HG03159 (cell line): ENCODE measurements around the gene SCUBE1.

ENCODE experiments used
- ATAC-seq: cut with Tn5 transposase; IDR thresholded peaks from one replicate; pipeline ENCODE4 v1.9.1; 2021; ENCODE audit warnings: mild to moderate bottlenecking, moderate library complexity; ENCODE audit not compliant: unreplicated experiment

The SCUBE1 gene

DNA sequence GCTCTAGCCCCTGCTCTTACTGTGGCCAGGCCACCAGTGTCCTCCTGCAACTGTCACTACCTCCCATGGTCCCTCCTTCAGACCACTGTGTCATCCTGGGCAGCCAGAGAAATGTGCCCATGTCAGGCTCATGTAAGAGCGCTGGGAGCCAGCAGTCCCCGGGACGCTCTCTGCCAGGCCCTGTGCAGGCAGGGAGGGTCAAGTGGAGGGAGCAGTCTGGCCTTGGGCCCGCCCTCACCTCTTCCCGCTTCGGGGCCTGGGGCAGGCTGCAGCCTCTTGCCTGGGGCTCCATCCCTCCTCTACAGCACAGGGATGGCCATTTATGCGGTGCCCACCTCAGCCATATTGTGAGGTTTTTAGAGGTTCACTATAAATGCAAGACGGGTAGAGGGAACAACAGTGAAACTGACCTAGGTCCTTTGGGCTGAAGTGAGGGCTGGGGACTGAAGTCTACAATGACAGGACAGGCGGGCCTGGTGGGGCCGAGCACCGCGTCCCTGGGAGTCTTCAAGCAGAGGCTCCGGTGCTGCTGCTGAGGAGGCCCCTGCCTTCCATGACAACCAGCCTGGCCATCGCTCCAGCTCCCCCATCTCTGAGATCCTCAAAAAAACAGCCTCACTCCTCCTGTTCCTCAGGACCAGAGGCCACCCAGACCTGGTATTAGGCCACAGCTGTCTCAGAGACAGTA is 101.3 kb downstream of the SCUBE1 start:
- no peak for ATAC-seq

DNA sequence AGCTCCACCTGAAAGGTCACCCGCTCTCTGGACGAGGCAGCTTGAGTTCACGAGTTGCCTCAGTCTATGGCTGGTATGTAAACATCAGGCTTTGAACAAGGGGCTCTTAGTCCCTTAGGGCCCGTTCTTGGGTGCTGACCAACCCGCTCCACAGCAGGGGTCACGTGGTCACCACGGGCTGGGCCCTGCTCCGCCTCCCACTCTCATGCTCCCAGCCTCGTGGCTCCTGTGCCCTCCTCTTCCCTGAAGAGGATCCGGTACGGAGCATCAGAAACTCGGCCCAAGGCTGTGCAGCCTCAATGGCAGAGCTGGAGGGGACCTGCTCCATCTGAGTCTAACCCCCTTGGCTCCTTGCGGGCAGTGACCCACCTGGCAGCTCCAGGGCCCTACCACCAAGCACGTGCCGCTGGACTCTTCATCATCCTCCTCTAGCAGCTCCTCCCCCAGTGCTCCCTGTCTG is 102.0 kb downstream of the SCUBE1 start:
- ATAC-seq = no peak

DNA sequence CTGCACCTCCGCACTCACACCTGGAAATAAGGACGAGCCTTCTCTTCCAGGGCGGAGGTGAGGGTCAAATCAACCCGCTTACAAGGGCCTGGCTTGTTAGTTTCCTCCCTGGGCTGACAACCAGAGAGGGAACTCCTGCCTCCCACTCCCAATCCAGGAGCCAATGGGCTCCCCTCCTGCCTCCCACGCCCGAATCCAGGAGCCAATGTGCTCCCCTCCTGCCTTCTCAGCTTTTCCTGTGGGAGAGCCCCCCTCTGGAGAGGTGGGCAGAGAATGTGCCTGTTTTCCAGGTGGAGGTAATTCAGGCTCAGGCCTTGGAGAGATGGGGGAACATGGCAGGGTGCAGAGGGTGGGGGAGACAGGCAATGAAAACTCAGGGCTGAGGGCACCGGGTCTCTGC is 102.6 kb downstream of the SCUBE1 start:
- no peak for ATAC-seq

DNA sequence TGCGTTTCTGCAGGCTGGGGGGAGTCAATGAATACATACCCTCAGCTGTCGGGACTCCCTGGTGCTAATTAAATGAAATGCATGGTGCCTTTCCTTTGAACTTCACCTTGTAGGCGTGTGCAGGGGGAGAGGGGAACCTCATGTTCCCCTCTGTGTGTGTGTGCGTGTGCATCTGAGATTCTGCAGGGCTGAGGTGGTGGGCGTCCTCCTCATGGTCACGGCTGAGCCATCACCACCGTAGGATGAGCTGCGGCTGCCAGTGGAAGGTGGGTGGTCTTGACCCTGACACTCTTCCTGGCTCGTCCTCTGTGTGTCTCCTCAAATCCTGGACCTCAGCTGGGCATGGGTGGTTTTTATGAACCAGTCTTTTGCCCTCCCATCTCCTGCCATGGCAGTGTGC is 103.2 kb downstream of the SCUBE1 start:
- no peak for ATAC-seq

DNA sequence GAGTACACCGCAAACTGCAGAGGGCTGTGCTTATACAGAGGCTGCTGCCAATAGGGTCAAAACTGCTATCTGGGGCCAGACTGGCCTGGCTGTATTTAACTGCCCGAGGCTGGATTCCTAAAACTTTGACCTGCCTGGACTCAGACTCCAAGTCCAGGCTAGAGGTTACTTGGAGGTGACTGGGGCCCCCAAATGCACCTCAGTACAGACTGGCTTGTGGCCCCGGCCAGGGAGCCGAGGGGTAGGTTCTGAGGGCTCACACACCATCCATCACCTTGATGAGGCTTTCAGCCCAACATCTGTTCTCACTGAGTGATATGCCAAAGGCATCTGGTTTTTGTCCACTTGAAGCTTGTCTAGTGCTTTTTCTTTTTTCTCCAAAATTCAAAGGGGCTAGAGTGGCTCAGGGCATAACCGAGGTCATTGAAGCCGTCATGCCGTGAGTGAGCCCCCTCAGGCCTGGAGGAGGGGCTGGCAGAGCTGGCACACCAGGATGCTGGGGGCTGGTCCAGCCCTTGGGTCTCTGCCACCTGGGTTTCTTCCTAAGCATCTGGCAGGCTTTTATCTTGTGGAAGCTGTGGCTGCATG is 103.9 kb downstream of the SCUBE1 start:
- ATAC-seq = no peak

DNA sequence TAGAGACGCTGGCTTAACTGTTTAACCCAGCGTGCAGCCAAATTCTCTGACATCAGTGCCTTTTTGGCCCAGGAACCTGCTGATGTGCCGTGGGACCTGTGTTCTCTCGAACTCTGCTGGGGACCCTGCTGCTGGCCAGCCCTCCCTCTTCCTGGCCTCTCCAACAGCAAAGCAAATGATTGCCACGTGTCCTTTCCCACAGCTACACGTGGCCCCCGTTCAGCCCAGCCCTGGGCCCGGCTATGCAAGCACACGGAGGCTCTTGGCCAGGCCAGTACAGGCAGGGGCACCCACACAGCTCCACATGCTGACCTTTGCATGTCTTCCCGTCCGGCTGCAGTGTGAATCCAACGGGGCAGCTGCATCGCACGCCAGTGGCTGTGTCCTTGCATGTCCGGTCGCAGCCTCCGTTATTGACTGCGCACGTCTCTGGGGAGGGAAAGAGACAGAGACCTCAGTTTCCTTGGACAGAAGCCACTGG is 104.6 kb downstream of the SCUBE1 start:
- ATAC-seq = no peak

DNA sequence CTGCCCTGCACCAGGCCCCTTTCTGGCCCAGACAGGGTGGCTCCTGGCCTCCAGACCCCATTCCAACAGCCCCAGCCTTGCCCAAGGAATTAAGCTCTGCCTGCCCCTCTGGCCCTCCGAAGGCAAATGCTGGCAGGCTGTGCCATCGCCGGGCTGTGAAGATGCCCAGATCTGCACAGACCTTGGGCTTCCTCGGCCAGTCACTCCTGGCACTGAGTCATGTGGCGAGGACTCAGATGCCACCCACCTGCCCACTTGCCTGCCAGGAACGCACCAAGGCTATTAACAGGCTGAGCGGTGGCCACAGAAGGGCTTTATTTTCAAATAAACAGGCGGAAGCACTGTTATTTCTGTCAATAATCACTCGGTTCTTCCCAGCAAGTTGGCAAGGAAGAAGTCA is 105.9 kb downstream of the SCUBE1 start:
- no peak for ATAC-seq

DNA sequence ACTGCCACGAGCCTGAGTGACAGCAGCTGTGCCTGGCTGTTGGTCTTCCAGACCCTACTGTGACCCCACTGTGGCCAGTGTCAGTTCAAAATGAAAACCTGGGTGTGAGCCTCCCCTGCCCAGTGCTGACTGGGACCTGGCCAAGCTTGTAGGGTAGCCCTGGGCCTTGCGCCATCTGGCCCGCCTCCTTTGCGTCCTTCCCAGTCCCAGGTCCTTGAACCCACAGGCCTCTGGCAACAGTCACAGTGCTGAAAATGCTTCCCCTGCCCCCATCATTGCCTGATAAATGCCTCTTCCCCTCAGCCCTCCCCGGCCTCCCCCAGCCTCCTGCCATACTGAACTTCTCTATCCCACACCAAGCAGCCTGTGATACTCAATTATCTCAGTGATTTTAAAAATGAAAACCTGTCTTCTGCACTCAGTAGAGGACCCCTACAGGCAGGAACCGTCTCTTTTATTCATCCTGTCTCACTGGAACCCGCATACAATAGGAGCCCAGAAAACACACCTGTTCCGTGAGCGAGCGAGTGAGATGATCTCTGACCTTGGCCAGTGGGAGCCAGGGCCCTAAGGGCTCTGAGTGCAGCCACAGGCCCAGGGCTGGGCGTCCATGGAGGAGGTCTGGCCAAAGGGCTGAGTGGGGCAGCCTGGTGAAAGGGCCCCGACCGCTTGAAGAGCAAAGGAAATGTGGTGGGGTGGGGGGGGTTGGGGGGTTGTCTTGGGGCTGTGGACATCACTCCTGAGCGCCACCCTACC is 106.6 kb downstream of the SCUBE1 start:
- no peak for ATAC-seq

DNA sequence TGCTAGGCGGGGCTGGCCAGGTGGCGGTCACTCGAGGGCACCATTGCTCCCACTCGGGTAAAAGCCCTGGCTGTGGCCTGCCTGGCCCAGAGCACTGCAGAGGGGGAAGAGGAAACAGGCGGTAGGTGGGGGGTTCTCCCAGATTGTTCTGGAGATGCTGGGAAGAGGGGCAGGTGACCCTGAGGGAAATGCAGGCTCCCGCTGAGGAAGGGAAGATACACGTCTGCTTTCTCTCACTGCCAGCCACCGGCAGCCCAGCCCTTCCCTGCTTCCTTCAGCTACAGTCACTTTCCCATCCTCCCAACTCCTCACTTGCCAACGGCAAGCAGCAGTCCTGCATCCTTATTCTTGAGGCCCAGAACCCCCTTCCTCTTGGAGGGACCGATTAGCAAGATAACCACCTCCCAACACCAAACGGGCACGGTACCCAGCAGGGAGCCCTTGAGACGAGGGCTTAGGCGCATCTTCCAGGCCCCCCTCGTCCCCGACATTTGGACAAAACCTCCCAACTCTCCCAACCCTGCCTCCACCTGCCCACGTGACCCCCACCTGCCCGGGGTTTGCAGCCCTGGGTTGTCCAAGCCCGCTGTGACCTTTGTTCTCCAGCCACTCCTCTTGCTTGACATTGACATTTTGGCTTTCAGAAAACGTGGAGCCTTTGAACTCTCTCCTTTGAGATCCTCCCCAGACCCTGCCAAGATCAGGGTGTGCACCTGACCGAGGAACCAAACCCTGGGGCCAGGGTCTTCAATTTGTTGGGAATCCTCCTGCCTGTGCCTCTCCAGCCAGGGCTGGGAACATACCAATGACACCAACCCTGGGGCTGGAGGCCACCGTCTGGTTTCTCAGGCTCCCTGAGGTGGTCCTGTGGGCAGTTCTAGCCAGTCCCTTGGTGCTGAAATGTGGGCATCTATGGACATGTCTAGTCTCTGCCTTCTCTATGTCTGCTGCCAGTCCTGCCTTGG is 107.4 kb downstream of the SCUBE1 start:
- ATAC-seq = no peak

DNA sequence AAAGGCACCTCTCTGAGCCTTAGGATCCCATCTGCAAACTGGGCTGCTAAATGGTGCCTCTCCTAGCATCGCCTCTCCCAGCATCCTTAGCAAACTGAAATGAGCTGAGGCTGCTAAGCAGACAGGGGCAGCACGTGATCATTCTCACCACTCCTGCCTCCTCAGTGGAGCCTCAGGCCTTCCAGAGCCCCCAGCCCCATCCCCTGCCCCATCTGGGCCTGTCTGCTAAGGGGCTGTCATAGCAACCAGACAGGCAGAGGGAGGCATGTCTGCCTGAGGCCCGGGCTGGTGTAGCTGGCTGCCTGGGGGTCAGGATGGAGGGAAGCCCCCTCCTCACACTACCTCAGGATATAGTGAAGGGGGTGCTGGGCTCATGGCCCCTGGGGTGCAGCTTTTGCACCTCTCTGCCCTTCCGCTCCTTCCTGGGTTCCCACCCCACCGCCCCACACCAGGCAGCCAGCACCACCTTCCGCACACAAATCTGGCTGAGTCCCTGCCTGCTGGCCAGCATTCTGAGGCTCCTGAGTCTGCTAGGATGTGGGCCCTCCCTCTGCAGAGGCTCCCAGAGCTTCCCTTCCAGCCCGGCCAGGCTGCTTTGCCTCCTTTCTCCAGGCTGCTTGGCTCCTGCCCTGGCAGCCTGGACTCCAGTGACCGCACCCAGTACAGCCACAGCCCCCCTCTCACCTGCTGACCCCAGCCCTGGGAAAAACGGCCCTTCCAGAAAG is 108.7 kb downstream of the SCUBE1 start:
- no peak for ATAC-seq

DNA sequence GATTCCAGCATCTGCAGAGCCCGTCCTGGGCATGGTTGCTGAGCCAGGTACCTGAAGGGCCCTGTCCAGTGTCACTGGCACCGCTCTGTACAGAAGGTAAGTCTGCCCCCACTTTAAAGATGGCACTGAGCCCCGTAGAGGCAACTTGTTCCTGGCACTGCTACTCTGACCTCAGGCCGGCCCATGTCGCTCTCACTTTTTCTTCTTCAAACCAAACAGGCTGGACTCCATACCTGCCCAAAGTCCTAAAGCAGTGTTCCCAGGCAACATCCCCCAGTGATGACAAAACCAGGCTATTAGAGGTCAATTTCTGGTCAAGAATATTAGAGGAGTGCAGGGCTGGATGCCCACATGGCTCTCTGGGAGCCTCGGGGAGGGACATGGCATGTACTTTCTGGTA is 109.6 kb downstream of the SCUBE1 start:
- ATAC-seq = no peak

DNA sequence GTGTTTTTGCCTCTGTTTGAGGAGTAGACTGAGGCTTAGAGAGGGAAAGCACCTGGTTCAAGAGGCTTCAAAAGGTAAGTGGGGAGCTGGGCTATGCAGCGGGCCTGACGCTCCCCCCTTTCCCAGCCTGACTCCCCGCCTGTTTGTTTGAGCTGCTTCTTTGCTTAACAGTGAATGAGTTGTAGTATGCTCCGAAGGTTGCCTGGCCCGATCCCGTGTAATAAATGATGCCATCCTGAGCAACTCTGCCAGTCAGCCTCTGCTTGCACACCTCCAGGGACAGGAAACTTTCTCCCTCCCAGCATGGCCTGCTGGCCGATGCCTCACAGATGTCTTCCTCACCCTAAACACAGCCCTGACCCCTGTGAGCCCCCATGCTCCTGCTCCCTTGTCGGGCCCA is 110.7 kb downstream of the SCUBE1 start:
- ATAC-seq = no peak

DNA sequence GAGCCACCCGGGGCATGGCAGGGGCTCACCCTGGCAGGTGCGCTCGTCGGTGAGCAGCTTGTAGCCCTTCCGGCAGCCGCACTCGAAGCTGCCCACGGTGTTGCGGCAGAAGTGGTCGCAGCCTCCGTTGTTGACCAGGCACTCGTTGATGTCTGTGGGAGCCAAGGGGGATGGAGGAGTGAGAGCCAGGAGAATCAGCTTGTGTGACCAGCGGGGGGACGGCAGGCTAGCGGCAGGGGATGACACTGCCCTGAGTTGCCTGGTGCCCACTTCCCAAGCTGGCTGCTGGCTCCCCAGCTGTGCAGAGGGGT is 111.5 kb downstream of the SCUBE1 start:
- ATAC-seq = no peak

DNA sequence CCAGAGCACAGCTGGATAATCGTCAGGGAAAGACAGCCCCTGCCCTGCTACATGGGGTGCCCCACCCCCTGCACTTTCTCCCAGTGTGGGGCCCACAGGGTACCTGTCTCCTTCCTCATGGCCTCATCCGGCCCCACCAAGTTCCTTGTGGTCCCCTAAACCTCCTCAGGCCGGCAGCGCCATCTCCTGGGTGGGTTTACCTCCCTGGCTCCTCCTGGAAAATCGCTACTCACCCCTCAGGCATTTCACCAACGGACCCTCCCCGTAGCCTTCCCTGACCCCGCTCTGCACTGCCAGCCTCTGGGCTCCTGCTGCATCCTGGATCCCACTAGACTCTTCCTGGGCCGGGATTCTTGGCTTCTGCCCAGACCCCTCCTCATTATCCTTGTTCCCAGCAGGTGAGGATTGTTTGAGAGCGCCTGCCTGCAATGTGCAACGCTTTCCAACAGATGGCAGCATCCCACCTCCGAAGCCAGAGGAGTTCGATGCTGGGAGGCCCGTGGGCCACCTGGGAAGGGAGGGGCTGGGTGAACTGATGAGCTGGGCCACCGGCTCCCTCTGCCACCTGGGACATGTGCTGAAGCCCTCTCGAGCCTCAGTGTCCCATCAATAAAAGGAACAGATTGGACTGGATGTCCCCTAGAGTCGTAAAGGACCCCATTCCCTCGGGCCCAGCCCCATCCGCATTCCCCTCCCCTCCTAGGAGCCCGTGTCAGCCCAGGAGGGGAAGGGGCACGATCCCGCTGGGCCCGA is 112.0 kb downstream of the SCUBE1 start:
- ATAC-seq = no peak

DNA sequence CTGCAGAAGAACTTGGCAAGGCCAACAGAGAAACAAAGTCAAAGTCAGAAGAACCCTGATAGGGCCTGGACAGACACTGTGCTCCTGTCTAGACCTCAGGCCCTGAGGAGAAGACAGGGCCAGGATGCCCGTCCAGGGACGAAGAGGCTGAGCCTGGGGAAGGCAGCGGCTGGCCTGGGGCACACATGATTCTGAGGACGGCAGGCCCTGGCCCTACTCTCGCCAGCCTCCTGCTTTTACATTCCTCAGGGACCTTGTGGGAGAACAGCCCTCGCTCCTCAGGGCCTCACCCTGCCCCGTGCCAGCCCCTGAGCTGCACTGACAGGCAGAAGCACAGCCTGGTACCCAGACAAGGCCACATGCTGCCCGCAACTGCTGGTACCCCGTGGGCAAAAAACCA is 112.6 kb downstream of the SCUBE1 start:
- ATAC-seq = no peak

DNA sequence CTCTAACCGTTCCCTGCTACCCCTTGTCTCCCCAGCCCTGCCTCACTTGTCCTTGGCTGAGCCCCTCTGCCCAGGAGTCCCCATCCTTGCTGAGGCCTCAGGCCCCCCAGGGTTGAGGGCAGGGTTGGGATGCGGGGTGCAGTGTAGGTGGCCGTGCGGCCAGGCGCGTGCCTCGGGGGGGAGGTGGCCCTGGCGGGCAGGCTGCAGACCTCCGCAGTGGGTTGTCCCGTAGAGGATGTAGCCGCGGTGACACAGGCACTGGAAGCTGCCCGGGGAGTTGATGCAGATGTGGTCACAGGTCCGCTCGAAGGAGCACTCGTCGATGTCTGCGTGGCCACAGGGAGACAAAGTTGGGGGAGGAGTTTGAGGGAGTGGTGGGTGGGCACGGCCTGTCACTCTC is 114.3 kb downstream of the SCUBE1 start:
- no peak for ATAC-seq

DNA sequence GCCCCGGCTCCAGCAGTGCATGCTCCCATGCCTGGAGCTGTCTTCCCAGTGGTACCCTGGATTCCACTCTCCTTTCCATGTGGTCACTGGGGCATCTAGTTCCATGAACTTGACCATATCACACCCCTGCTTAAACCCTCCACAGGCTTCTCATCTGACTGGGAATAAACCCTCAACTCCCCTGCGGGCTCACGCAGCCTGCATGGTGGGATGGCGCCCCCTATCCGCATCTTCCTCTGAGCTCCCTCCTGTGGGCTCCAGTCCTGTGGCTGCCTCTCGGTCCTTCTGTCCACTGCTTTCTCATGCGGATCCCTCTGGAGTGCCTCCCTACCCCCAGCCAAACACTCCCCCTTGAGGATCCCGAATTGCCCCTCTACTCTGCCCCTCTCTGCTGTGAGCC is 114.8 kb downstream of the SCUBE1 start:
- ATAC-seq = no peak

DNA sequence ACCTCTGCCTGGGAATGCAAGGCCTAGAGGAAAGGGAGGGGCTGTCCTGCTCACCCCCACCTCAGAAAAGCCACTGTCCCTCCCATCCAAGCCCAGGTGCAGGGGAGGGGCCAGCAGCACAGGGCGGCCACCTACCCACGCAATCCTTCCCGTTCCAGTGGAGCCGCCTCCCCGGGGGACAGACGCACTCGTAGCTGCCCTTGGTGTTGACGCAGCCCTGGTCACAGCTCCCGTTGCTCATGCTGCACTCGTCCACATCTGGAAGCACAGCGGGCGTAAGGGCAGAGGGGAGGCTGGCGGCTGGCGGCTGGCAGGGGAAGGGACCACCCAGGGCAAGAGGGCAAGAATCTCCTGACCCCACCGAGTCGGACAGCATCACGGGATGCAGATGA is 115.9 kb downstream of the SCUBE1 start:
- ATAC-seq = no peak

DNA sequence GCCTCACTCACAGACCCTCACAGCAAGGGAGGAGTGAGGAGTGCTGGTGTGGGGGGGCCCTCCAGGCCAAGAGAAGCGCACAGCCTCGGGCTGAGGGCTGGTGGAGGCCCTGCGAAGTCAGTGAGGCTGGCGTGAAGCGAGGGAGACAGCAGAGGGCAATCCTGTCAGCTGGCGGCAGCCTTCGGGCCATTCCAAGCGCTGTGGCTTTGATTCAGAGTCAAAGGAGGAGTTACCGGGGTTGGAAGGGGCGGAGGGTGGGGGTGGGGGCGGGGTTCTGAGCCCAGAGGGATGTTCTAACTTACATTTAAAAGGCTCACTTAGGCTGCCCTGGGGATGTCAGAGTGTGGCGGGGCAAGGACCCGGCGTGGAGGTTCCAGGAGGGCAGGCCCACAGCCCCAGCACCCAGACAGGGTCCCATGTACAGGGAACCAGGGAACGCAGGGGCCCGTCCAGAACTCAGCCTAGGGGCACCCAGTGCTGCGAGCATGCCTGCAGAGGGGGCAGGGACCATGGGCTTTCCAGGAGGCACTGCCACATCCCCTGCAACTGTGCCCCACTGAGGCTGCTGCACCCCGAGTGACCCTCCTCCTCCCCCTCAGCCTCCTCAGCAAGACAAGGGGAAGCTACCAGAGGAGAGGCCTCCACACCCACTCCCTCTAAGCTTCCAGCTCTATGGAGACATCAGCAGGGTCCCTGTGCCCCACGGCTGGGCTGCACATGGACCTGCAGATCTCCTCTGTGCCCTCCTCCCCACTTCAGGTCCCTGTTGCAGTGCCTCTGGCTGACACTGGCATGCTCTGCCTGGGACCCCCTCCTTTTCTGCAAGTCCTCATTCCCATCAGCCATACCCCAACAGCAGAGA is 116.6 kb downstream of the SCUBE1 start:
- ATAC-seq = no peak
